K562 (cell line): Measurements from ENCODE around the gene CAMK2B. TPM values are rescaled to one million over a fixed set of nuclear protein-coding genes. Genes with fewer than 3 reads are reported as not detected.
A peak's percentile ranks its signal among the peaks of the same experiment; 100 is the strongest.

Source experiments
- ATAC-seq: fragments of 200-7000 bp; cut with Tn5 transposase; 3 replicates; pipeline ENCODE4 v1.9.1; 2020; ENCODE audit warnings: moderate library complexity
- BruUV-seq: library from RNA; stranded (reverse); fragments of 400-500 nt; replicated peaks from 2 replicates; lab custom pipeline; 2021; lab: Mats Ljungman, UMichigan
- CTCF ChIA-PET: fragments of 300-600 bp; formaldehyde crosslinking; extraction: SDS; loops from one replicate; lab custom pipeline; 2021; ENCODE audit warnings: low intra/inter-chr PET ratio; lab: Yijun Ruan, JAX
- POLR2A ChIA-PET: fragments of 300-600, 350-650 bp; sonication (Branson Sonifier 250); formaldehyde crosslinking; extraction: SDS; loops from one replicate; lab custom pipeline; 2021; ENCODE audit warnings: antibody characterized with exemption, inconsistent platforms; lab: Yijun Ruan, JAX
- DNase-seq, 4 experiments: peaks; one replicate each; pipeline versions ENCODE4 v3.0.0 to v3.0.0-alpha.2; 2011 to 2018; ENCODE audit warnings: low spot score in 3 of 4, mixed read lengths in 3 of 4; ENCODE audit errors: extremely low read depth in 1 of 4
- FAIRE-seq: peaks from 2 replicates; lab custom pipeline; 2011; peaks lifted over from hg19 to GRCh38; lab: Jason Lieb, UNC
- H2AFZ ChIP-seq: 2 replicates; pipeline ENCODE4 v1.6.0; 2011; ENCODE audit warnings: low read depth, low read length, control low read depth, inconsistent platforms
- H3K27ac ChIP-seq: fragments of 200-600 bp; 3 replicates; pipeline ENCODE4 v1.8.0; 2011; ENCODE audit warnings: low read depth, mild to moderate bottlenecking, control low read depth, inconsistent platforms, low read length, moderate library complexity, mixed read lengths; ENCODE audit errors: extremely low read depth
- H3K27me3 ChIP-seq, 2 experiments: fragments of 300-600 bp in 1 of 2; 2 replicates in 1 of 2; 3 replicates in 1 of 2; pipeline versions ENCODE4 v1.6.0 to v1.8.0; 2011; ENCODE audit warnings: inconsistent platforms in 2 of 2, low read length in 2 of 2, mild to moderate bottlenecking in 1 of 2, mixed read lengths in 1 of 2, moderate library complexity in 1 of 2; ENCODE audit not compliant: control insufficient read depth in 2 of 2, insufficient read depth in 2 of 2
- H3K36me3 ChIP-seq: fragments of 300-600 bp; 3 replicates; pipeline ENCODE4 v1.8.0; 2011; ENCODE audit warnings: mild to moderate bottlenecking, low read length, inconsistent platforms; ENCODE audit not compliant: control insufficient read depth, insufficient read depth
- H3K4me1 ChIP-seq, 2 experiments: fragments of 200-600 bp in 1 of 2; replicated peaks in 1 of 2; 2 replicates in 1 of 2; 3 replicates in 1 of 2; pipeline versions ENCODE4 v1.5.1 to v1.8.0; 2011; ENCODE audit warnings: inconsistent platforms in 2 of 2, low read length in 2 of 2, mild to moderate bottlenecking in 1 of 2, mixed read lengths in 1 of 2, moderate library complexity in 1 of 2; ENCODE audit not compliant: control insufficient read depth in 2 of 2, insufficient read depth in 2 of 2
- H3K4me2 ChIP-seq: 2 replicates; pipeline ENCODE4 v1.6.1; 2011; ENCODE audit warnings: low read length, control low read depth, inconsistent platforms, mixed read lengths; ENCODE audit not compliant: insufficient read depth
- H3K4me3 ChIP-seq: fragments of 200-600 bp; sonication (generic), shearing (Covaris generic); 2 replicates; pipeline ENCODE4 v1.5.1; 2016; ENCODE audit warnings: control low read depth, inconsistent platforms
- H3K79me2 ChIP-seq: fragments of 200-600 bp; 3 replicates; pipeline ENCODE4 v1.8.0; 2011; ENCODE audit warnings: low read length, inconsistent platforms; ENCODE audit not compliant: control insufficient read depth, insufficient read depth
- H3K9ac ChIP-seq, 2 experiments: 2 replicates each; pipeline versions ENCODE4 v1.6.0 to v1.6.1; 2011; ENCODE audit warnings: low read depth in 2 of 2, low read length in 2 of 2, control low read depth in 1 of 2, inconsistent platforms in 1 of 2, mild to moderate bottlenecking in 1 of 2, mixed read lengths in 1 of 2; ENCODE audit not compliant: insufficient read depth in 1 of 2
- H3K9me1 ChIP-seq: one replicate; pipeline ENCODE4 v1.6.0; 2011; ENCODE audit warnings: inconsistent platforms, mild to moderate bottlenecking, low read length, moderate library complexity; ENCODE audit not compliant: control insufficient read depth, insufficient read depth
- H3K9me3 ChIP-seq: replicated peaks from 2 replicates; pipeline ENCODE4 v1.5.1; 2011; ENCODE audit warnings: low read depth, low read length, inconsistent platforms; ENCODE audit not compliant: control insufficient read depth, insufficient read depth
- H4K20me1 ChIP-seq: replicated peaks from 2 replicates; pipeline ENCODE4 v1.6.1; 2011; ENCODE audit warnings: low read length, inconsistent platforms, mixed read lengths; ENCODE audit not compliant: control insufficient read depth, insufficient read depth
- ATF4 ChIP-seq: fragments of 450-650 bp; formaldehyde crosslinking; IDR thresholded peaks from 2 replicates; pipeline ENCODE4 v1.4.0; 2022; ENCODE audit warnings: mild to moderate bottlenecking, moderate library complexity
- HDAC6 ChIP-seq: IDR thresholded peaks from 2 replicates; pipeline ENCODE4 v1.6.1; 2012; ENCODE audit warnings: low read depth, mild to moderate bottlenecking, control low read depth, inconsistent platforms, low read length, moderate library complexity
- NRF1 ChIP-seq, 2 experiments: fragments of 450-650 bp; IDR thresholded peaks in 1 of 2; conservative IDR thresholded peaks in 1 of 2; 2 replicates each; pipeline ENCODE4 v1.6.1; 2014; ENCODE audit warnings: mild to moderate bottlenecking in 2 of 2
- USF1 ChIP-seq: sonication (generic); formaldehyde crosslinking; IDR thresholded peaks from 2 replicates; pipeline ENCODE4 v1.9.0; 2022; ENCODE audit warnings: mild to moderate bottlenecking, missing genetic modification reagents
- WGBS: fragments of 100-300 bp; shearing (Covaris generic); methylation state at CpG from one replicate; pipeline ENCODE4 v1.1.6; 2016; ENCODE audit warnings: low coverage, mixed read lengths; ENCODE audit not compliant: insufficient coverage; ENCODE audit errors: missing lambda C conversion rate; 5-methylcytosine and 5-hydroxymethylcytosine counted together
- in situ Hi-C: fragments of 300-500 bp; cut with MboI; formaldehyde crosslinking; loops from 4 replicates; pipeline ENCODE4 v1.15.0; 2018; ENCODE audit warnings: inconsistent platforms, mixed read lengths
- intact Hi-C: fragments of 100-400 bp; cut with micrococcal nuclease; formaldehyde crosslinking; loops from 2 replicates; pipeline ENCODE4 v1.14.2; 2022
- polyA plus RNA-seq, 8 experiments: library from polyadenylated mRNA; depleted of rRNA in 4 of 8; stranded (reverse) in 5 of 8; unstranded in 3 of 8; fragments of >200 nt; fragmentation: Nextera tagmentation in 2 of 8; fragmentation: Illumina TruSeq in 1 of 8; extraction: Ambion mirVana in 2 of 8; extraction: Trizol in 1 of 8; gene quantifications; 2 replicates each; pipeline versions ENCODE4 v1.2.1 to v1.2.3, GENCODE V29; 2011 to 2014; ENCODE audit warnings: inconsistent platforms in 1 of 8, missing spikeins in 1 of 8
- total RNA-seq, 7 experiments: library from RNA; depleted of rRNA in 6 of 7; stranded (reverse); fragments of >200 nt in 6 of 7; fragmentation: Illumina TruSeq in 2 of 7; extraction: Trizol in 2 of 7; gene quantifications; 2 replicates each; pipeline versions ENCODE4 v1.2.1 to v1.2.3, GENCODE V29; 2011 to 2021; ENCODE audit warnings: low replicate concordance in 1 of 7

Gene CAMK2B
- total and polyA plus RNA-seq, 9 of the 15 experiments (the other 6 are each of a cell fraction or from before 2014, with no cell fraction given) = 0.04 to 0.09 (median 0.05) TPM; not detected in 4

GRCh38 chr7:44331682-44332081, 6.3 kb upstream of the CAMK2B start:
- H3K9me1 ChIP-seq = no peaks in the 10 kb centered on the region
- no peak overlapping the region for H3K9ac ChIP-seq
- DNase-seq (no peak), FAIRE-seq (peak; percentile 52), ATAC-seq (0 out of 3 replicates have a peak, but pooled peaks have one; percentile 33)
- peaks cover 0 to 3% of the 10 kb centered on the region in 2 experiments; a peak in 2 of 5 replicates for H3K4me1 ChIP-seq
- H3K4me3 ChIP-seq = no peak overlapping the region
- peak; percentile 73 to 76 for TF ChIP-seq NRF1 (conservative IDR thresholded peaks at IDR 0.05 in 1 of 2, IDR thresholded peaks at IDR 0.05 in 1 of 2)
- TF ChIP-seq ATF4 = no peak
- no peaks in the 10 kb centered on the region for H3K79me2 ChIP-seq
- ChIA-PET POLR2A (no interaction called here), CTCF (no interaction called here)
- in situ Hi-C loops (no loop called here), intact Hi-C loops (no loop called here)
- H3K27ac ChIP-seq = no peak overlapping the region
- WGBS = 4% methylated on average over 5 of the region's 5 CpGs
- H3K9me3 ChIP-seq = no peaks in the 10 kb centered on the region
- no peak overlapping the region for H3K4me2 ChIP-seq
- H3K36me3 ChIP-seq = no peaks in the 10 kb centered on the region
- no peak overlapping the region for H2AFZ ChIP-seq
- peaks cover 6 to 39% of the 10 kb centered on the region in 2 experiments; a peak in 4 of 5 replicates for H3K27me3 ChIP-seq
- no TSS peak for BruUV-seq
- H4K20me1 ChIP-seq = no peaks in the 10 kb centered on the region

- Histone ChIP-seq H3K36me3 (no peaks in the 10 kb centered on the region), H3K79me2 (no peaks in the 10 kb centered on the region), H3K27ac (no peak overlapping the region), H3K4me1 (peaks cover 0 to 3% of the 10 kb centered on the region in 2 experiments; a peak in 2 of 5 replicates), H3K27me3 (peaks cover 4 to 28% of the 10 kb centered on the region in 2 experiments; a peak in 4 of 5 replicates), H4K20me1 (no peaks in the 10 kb centered on the region), H3K4me2 (no peak overlapping the region), H3K9me1 (no peaks in the 10 kb centered on the region), H2AFZ (no peak overlapping the region), H3K9me3 (no peaks in the 10 kb centered on the region), H3K4me3 (no peak overlapping the region), H3K9ac (no peak overlapping the region)
- CTCF ChIA-PET = no interaction called here
- in situ Hi-C loops (no loop called here), intact Hi-C loops (no loop called here)
- 8% methylated on average over 4 of the region's 6 CpGs for WGBS
- ATAC-seq = no peak
- BruUV-seq = no TSS peak
- no peak for DNase-seq
- no peak for TF ChIP-seq HDAC6
- TF ChIP-seq USF1 (CRISPR knock-in tag) = no peak
- POLR2A ChIA-PET = interaction anchor here (0.9 to 1.3 kb wide), 2 partner anchors 10 to 11 kb away, joined by 3 to 4 read pairs; no protein-coding TSS in a partner anchor
- FAIRE-seq = no peak
Measured at GRCh38 chr7:44330331-44330730, 4.9 kb upstream of the CAMK2B start.
